HepG2 (cell line): ENCODE results near the gene TLE7. TPM values are rescaled to one million over a fixed set of nuclear protein-coding genes. Genes with fewer than 3 reads are reported as not detected.

Experiments used
- ATAC-seq: fragments of 200-7000 bp; cut with Tn5 transposase; 3 replicates; pipeline ENCODE4 v1.9.1; 2020; ENCODE audit warnings: mild to moderate bottlenecking, moderate library complexity
- BruUV-seq: library from RNA; stranded (reverse); fragments of 400-500 nt; replicated peaks from 2 replicates; lab custom pipeline; 2021; lab: Mats Ljungman, UMichigan
- CTCF ChIA-PET: fragments of 300-600 bp; formaldehyde crosslinking; extraction: SDS; loops from one replicate; lab custom pipeline; 2021; ENCODE audit warnings: low total read pairs, inconsistent platforms, low intra/inter-chr PET ratio; lab: Yijun Ruan, JAX
- POLR2A ChIA-PET: fragments of 350-600 bp; sonication (Branson Sonifier 250); formaldehyde crosslinking; loops from one replicate; lab custom pipeline; 2020; ENCODE audit warnings: antibody characterized with exemption, inconsistent platforms; lab: Yijun Ruan, JAX
- DNase-seq: peaks from one replicate; pipeline ENCODE4 v3.0.0-alpha.2; 2015; ENCODE audit warnings: low spot score
- FAIRE-seq: peaks from 3 replicates; lab custom pipeline; 2011; peaks lifted over from hg19 to GRCh38; lab: Jason Lieb, UNC
- H2AFZ ChIP-seq: one replicate; pipeline ENCODE4 v1.6.1; 2011; ENCODE audit warnings: low read length, inconsistent platforms
- H3K27ac ChIP-seq: fragments of 300-600 bp; 3 replicates; pipeline ENCODE4 v1.8.0; 2011; ENCODE audit warnings: mixed run types, mild to moderate bottlenecking, mixed read lengths, low read length, inconsistent platforms; ENCODE audit not compliant: insufficient read depth; ENCODE audit errors: extremely low read length
- H3K27me3 ChIP-seq, 2 experiments: fragments of 200-600 bp in 1 of 2; 2 replicates in 1 of 2; 3 replicates in 1 of 2; pipeline versions ENCODE4 v1.6.0 to v1.8.0; 2011; ENCODE audit warnings: low read length in 2 of 2, mild to moderate bottlenecking in 2 of 2, moderate library complexity in 2 of 2, inconsistent platforms in 1 of 2; ENCODE audit not compliant: insufficient read depth in 2 of 2, control insufficient read depth in 1 of 2
- H3K36me3 ChIP-seq, 2 experiments: fragments of 200-600 bp in 1 of 2; replicated peaks in 1 of 2; 2 replicates in 1 of 2; 3 replicates in 1 of 2; pipeline versions ENCODE4 v1.5.1 to v1.8.0; 2011; ENCODE audit warnings: low read length in 2 of 2, inconsistent platforms in 1 of 2; ENCODE audit not compliant: insufficient read depth in 2 of 2, control insufficient read depth in 1 of 2
- H3K4me1 ChIP-seq: 2 replicates; pipeline ENCODE4 v1.5.1; 2012; ENCODE audit warnings: low read length, inconsistent platforms; ENCODE audit not compliant: insufficient read depth
- H3K4me2 ChIP-seq: 2 replicates; pipeline ENCODE4 v1.6.0; 2011; ENCODE audit warnings: low read depth, low read length, inconsistent platforms
- H3K4me3 ChIP-seq, 3 experiments: fragments of 200-600 bp in 1 of 3; sonication (generic), shearing (Covaris generic) in 1 of 3; replicated peaks in 1 of 3; 2 replicates each; pipeline ENCODE4 v1.5.1; 2011 to 2016; ENCODE audit warnings: low read length in 3 of 3, inconsistent platforms in 2 of 3, low read depth in 2 of 3, mild to moderate bottlenecking in 2 of 3, control low read depth in 1 of 3, mixed read lengths in 1 of 3; ENCODE audit not compliant: insufficient read depth in 1 of 3
- H3K79me2 ChIP-seq: one replicate; pipeline ENCODE4 v1.6.1; 2011; ENCODE audit warnings: low read length, inconsistent platforms; ENCODE audit not compliant: insufficient read depth
- H3K9ac ChIP-seq: 2 replicates; pipeline ENCODE4 v1.6.0; 2011; ENCODE audit warnings: mild to moderate bottlenecking, low read depth, low read length, inconsistent platforms; ENCODE audit not compliant: insufficient read depth
- H3K9me3 ChIP-seq: 2 replicates; pipeline ENCODE4 v1.5.1; 2012; ENCODE audit warnings: mild to moderate bottlenecking, low read length
- H4K20me1 ChIP-seq: 2 replicates; pipeline ENCODE4 v1.6.0; 2011; ENCODE audit warnings: inconsistent platforms, mild to moderate bottlenecking, low read length, moderate library complexity; ENCODE audit not compliant: insufficient read depth
- BATF2 ChIP-seq: sonication (generic); formaldehyde crosslinking; IDR thresholded peaks from 2 replicates; pipeline ENCODE4 v1.8.0; 2022; ENCODE audit warnings: mild to moderate bottlenecking, missing genetic modification reagents, moderate library complexity
- CAMTA2 ChIP-seq: sonication (generic); formaldehyde crosslinking; IDR thresholded peaks from 2 replicates; pipeline ENCODE4 v1.4.0; 2020; ENCODE audit warnings: mild to moderate bottlenecking, missing genetic modification reagents, borderline replicate concordance
- FOXJ3 ChIP-seq: sonication (generic); formaldehyde crosslinking; IDR thresholded peaks from 2 replicates; pipeline ENCODE4 v1.4.0; 2020; ENCODE audit warnings: missing genetic modification reagents, mild to moderate bottlenecking, borderline replicate concordance
- GLI4 ChIP-seq: sonication (generic); formaldehyde crosslinking; IDR thresholded peaks from 2 replicates; pipeline ENCODE4 v1.5.1; 2020; ENCODE audit warnings: missing genetic modification reagents, mild to moderate bottlenecking, moderate library complexity, borderline replicate concordance
- GZF1 ChIP-seq: sonication (generic); formaldehyde crosslinking; IDR thresholded peaks from 2 replicates; pipeline ENCODE4 v1.5.1; 2020; ENCODE audit warnings: mild to moderate bottlenecking, missing genetic modification reagents
- HDAC1 ChIP-seq: sonication (generic); formaldehyde crosslinking; IDR thresholded peaks from 2 replicates; pipeline ENCODE4 v1.5.1; 2020; ENCODE audit warnings: mild to moderate bottlenecking, missing genetic modification reagents
- ISL2 ChIP-seq: sonication (generic); formaldehyde crosslinking; IDR thresholded peaks from 2 replicates; pipeline ENCODE4 v1.5.0; 2020; ENCODE audit warnings: missing genetic modification reagents
- KDM3A ChIP-seq: IDR thresholded peaks from 2 replicates; pipeline ENCODE4 v1.6.1; 2018; ENCODE audit warnings: low read depth, missing compliant biosample characterization
- POLR2AphosphoS2 ChIP-seq: IDR thresholded peaks from 2 replicates; pipeline ENCODE4 v1.6.1; 2011; ENCODE audit warnings: low read depth, low read length, improper control_type of control experiment
- RBAK ChIP-seq: sonication (generic); formaldehyde crosslinking; IDR thresholded peaks from 2 replicates; pipeline ENCODE4 v1.5.1; 2020; ENCODE audit warnings: mild to moderate bottlenecking, missing genetic modification reagents
- RELA ChIP-seq: sonication (generic); formaldehyde crosslinking; IDR thresholded peaks from 2 replicates; pipeline ENCODE4 v1.4.0; 2020; ENCODE audit warnings: missing genetic modification reagents
- SMAD3 ChIP-seq: sonication (generic); formaldehyde crosslinking; IDR thresholded peaks from 2 replicates; pipeline ENCODE4 v1.4.0; 2020; ENCODE audit warnings: missing genetic modification reagents
- TRAFD1 ChIP-seq: sonication (generic); formaldehyde crosslinking; IDR thresholded peaks from 2 replicates; pipeline ENCODE4 v1.5.1; 2020; ENCODE audit warnings: missing genetic modification reagents, mild to moderate bottlenecking, borderline replicate concordance
- ZBTB2 ChIP-seq: sonication (generic); formaldehyde crosslinking; IDR thresholded peaks from 2 replicates; pipeline ENCODE4 v1.8.0; 2022; ENCODE audit warnings: low read depth, missing genetic modification reagents
- ZBTB26 ChIP-seq: IDR thresholded peaks from 2 replicates; pipeline ENCODE4 v1.6.1; 2016; ENCODE audit warnings: missing compliant biosample characterization, missing genetic modification reagents, borderline replicate concordance
- ZNF512B ChIP-seq: sonication (generic); formaldehyde crosslinking; IDR thresholded peaks from 2 replicates; pipeline ENCODE4 v1.5.1; 2020; ENCODE audit warnings: missing genetic modification reagents, mild to moderate bottlenecking, borderline replicate concordance
- ZNF703 ChIP-seq: sonication (generic); formaldehyde crosslinking; IDR thresholded peaks from 2 replicates; pipeline ENCODE4 v1.5.1; 2020; ENCODE audit warnings: missing genetic modification reagents, mild to moderate bottlenecking, moderate library complexity, borderline replicate concordance
- ZNF850 ChIP-seq: sonication (generic); formaldehyde crosslinking; conservative IDR thresholded peaks from 2 replicates; pipeline ENCODE4 v1.9.0; 2021; ENCODE audit warnings: mild to moderate bottlenecking, missing genetic modification reagents
- WGBS: methylation state at CpG from one replicate; pipeline ENCODE4 v1.1.6; 2017; ENCODE audit warnings: low lambda C conversion rate; 5-methylcytosine and 5-hydroxymethylcytosine counted together
- in situ Hi-C: cut with HindIII; loops from 2 replicates; pipeline ENCODE4 v1.10.0; 2017; ENCODE audit warnings: low pct_unique_long_range_greater_than_20kb; ENCODE audit not compliant: extremely low pct_ligation_motif_present
- intact Hi-C: fragments of 100-400 bp; cut with micrococcal nuclease; formaldehyde crosslinking; loops from one replicate; pipeline ENCODE4 v1.10.0; 2022; ENCODE audit not compliant: unreplicated experiment
- polyA plus RNA-seq, 8 experiments: library from polyadenylated mRNA; depleted of rRNA in 3 of 8; stranded (reverse) in 7 of 8; unstranded in 1 of 8; fragments of >200 nt; fragmentation: Illumina TruSeq in 4 of 8; extraction: Trizol in 4 of 8; gene quantifications; 2 replicates each; pipeline versions ENCODE4 v1.2.1 to v1.2.3, GENCODE V29; 2011 to 2016; ENCODE audit warnings: low read depth in 4 of 8, missing spikeins in 1 of 8, mixed read lengths in 1 of 8; ENCODE audit not compliant: insufficient read depth in 1 of 8
- total RNA-seq, 5 experiments: library from RNA; depleted of rRNA; stranded (reverse); fragments of >200 nt; fragmentation: Illumina TruSeq; extraction: Trizol; gene quantifications; 2 replicates each; pipeline ENCODE4 v1.2.3, GENCODE V29; 2016; ENCODE audit warnings: low read depth in 1 of 5

TLE7 gene
- total and polyA plus RNA-seq, 2 of the 13 experiments (the other 11 are each of a cell fraction or from before 2014, with no cell fraction given) = not detected

GRCh38 chr16:71431176-71431575 is 10.7 kb downstream of the TLE7 start:
- H3K4me3 ChIP-seq = no peak overlapping the region
- ChIA-PET POLR2A (no interaction called here), CTCF (no interaction called here)
- no TSS peak for BruUV-seq
- FAIRE-seq = no peak
- no peak overlapping the region for H3K27ac ChIP-seq
- H2AFZ ChIP-seq = no peak overlapping the region
- intact Hi-C loops (no loop called here), in situ Hi-C loops (no loop called here)
- H3K36me3 ChIP-seq = no peaks in the 10 kb centered on the region
- peaks cover 11 to 45% of the 10 kb centered on the region in 2 experiments for H3K27me3 ChIP-seq
- H4K20me1 ChIP-seq = no peaks in the 10 kb centered on the region
- peaks cover 18% of the 10 kb centered on the region for H3K4me1 ChIP-seq
- H3K4me2 ChIP-seq = no peak overlapping the region
- no peak for DNase-seq
- H3K79me2 ChIP-seq = no peaks in the 10 kb centered on the region
- WGBS = 55% methylated on average over 11 of the region's 14 CpGs
- H3K9me3 ChIP-seq = no peaks in the 10 kb centered on the region
- no peak for ATAC-seq
- H3K9ac ChIP-seq = no peak overlapping the region
- no peak for TF ChIP-seq ZBTB26 (CRISPR knock-in tag)
- no peak for TF ChIP-seq SMAD3 (CRISPR knock-in tag)
- TF ChIP-seq FOXJ3 (CRISPR knock-in tag) = no peak
- no peak for TF ChIP-seq TRAFD1 (CRISPR knock-in tag)
- no peak for TF ChIP-seq GLI4 (CRISPR knock-in tag)
- TF ChIP-seq KDM3A (CRISPR knock-in tag) = no peak
- no peak for TF ChIP-seq HDAC1 (CRISPR knock-in tag)
- TF ChIP-seq ZBTB2 (CRISPR knock-in tag) = no peak
- TF ChIP-seq BATF2 (CRISPR knock-in tag) = no peak
- TF ChIP-seq CAMTA2 (CRISPR knock-in tag) = no peak
- TF ChIP-seq ZNF850 (CRISPR knock-in tag) = no peak
- no peak for TF ChIP-seq RBAK (CRISPR knock-in tag)
- TF ChIP-seq RELA (CRISPR knock-in tag) = no peak
- TF ChIP-seq POLR2AphosphoS2 = no peak
- no peak for TF ChIP-seq GZF1 (CRISPR knock-in tag)
- TF ChIP-seq ISL2 (CRISPR knock-in tag) = no peak
- no peak for TF ChIP-seq ZNF703 (CRISPR knock-in tag)
- TF ChIP-seq ZNF512B = no peak
